GM19438 (cell line): ENCODE data around the gene AP4E1.
A peak's percentile ranks its signal among the peaks of the same experiment; 100 is the strongest.
"Not testable (repeated sequence)": the region's sequence is repeated elsewhere in the genome, so short reads cannot be mapped to it uniquely, and the experiment has no call there.

ENCODE experiments used
- ATAC-seq: cut with Tn5 transposase; IDR thresholded peaks from one replicate; pipeline ENCODE4 v1.9.1; 2021; ENCODE audit warnings: low read depth; ENCODE audit not compliant: unreplicated experiment

Gene AP4E1

GRCh38 chr15:50908209-50909009, at the start of gene AP4E1:
Gene AP4E1 (plus strand): TSS chr15:50908683. CDS start chr15:50908779, 96 bp downstream.
- peak; percentile 52 for ATAC-seq

- no peak for ATAC-seq
These were observed 47.7 kb upstream of the AP4E1 start for GRCh38 chr15:50860824-50861223.

DNA sequence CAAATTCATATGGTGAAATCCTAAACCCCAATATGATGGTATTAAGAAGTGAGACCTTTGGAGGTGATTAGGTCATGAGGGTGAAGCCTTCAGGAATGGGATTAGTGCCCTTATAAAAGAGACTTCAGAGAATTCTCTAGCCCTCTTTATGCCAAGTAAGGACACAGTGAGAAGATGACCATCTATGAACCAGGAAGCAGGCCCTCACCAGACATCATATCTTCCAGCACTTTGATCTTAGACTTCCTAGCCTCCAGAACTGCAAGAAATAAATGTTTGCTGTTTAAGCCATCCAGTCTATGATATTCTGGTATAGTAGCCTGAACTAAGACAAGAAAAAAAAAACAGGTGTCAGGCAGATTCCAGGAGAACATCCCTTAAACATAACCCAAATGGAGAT, 45.9 kb upstream of the AP4E1 start:
- ATAC-seq = no peak

DNA sequence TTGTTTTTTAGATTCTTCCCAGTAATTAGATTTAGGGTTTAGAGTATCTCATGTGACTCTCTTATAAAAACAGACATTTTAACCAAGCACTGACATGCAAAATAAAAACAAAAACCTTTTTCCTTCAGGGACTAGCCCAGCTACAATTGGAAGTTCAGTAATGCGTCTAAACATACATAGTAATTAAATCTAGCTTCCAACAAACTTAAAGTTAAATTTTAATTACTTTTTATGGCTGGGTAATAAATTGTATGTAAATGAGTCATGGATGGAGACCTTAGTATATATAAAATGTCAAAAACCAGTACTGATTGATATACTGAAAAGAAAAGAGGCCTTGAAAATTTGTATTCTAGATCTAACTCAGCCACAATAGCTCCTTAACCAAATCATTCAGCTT, 43.6 kb upstream of the AP4E1 start:
- ATAC-seq = no peak

DNA sequence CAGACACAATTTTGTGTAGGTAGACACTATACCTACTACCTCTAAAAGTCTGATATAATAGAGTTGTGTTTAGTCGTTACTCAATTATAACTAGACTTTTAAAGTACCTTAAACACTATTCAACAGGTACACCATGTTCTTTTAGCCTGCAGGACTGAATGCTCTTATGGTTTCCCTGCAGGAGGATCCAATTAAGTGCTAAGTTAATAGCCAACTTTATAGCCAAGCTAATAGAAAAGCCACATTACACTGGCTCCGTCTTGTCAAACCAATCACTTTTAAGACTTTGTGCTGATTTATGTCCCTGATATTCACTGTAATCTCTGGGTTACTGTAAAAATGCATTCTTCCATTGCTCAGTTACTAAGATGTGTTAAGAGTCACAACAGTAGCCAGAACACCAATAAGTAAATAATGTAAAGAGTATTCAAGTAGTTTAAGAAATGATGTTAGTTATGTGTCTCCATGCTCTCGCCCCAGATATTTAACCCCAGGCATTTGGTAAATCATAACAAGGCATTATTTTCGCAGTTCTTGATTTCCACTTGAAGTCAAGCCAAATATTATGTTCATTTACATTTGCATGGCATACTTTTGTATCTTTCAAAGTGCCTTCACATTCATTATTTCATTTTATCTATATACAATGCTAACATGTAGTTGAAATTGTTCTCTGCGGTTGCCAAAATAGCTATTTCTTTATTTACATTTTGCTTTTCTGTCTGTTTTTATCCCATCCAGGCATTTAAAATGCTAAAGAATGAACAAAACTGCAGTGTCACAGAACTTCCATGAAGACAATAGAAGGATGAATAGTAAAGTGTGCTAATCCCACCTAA, 42.7 kb upstream of the AP4E1 start:
- ATAC-seq = no peak

GRCh38 chr15:50871832-50872231, 36.7 kb upstream of the AP4E1 start:
- no peak for ATAC-seq

DNA sequence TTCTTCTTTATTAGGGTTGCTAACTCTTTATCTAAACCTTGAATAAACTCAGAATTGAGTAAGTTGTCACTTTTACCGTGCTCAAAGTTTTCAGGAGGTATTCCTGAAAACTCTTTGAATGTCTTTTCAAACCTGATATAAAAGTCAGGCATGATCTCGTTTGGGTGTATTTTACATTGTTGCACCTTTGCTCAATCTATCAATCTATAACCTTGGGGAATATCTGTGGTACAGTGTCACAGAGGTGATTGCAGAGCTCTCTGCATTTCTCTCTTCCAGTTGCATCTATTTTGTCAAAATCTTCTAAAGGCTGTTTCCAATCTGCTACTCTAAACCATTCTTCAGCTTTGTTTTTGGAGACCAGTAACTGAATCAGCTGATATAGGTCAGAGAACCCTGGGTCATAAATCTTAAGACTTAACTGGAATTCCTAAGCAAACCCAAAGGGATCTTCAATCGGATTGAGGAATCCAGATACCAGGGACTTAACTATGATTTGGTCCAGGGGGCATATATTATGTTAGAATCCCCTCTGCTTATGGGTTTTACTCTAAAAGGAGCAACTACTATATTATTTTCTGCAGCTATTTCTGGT, 35.6 kb upstream of the AP4E1 start:
- ATAC-seq = no peak

DNA sequence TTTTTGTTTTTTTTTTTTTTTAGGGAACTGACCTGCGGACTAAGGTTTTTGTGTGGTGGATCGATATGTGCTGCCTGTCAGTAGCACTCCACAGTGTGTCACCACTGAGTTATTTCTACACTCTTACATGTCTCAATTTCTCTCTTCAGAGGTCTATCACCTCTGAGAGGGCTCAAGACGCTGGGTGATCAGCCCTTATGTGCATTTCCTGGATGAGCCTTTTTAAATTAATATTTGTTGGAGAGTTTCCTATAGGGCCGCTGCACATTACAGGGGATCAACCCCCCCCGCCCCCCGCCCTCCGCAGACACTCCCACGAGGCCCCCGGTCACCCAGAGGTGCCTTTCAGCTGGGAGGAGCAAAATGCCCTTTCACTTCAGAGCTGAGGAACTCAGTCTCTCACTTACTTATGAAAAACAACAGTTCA, 34.5 kb upstream of the AP4E1 start:
- no peak for ATAC-seq

GRCh38 chr15:50875238-50875637, 33.2 kb upstream of the AP4E1 start:
- ATAC-seq = not testable (repeated sequence)

DNA sequence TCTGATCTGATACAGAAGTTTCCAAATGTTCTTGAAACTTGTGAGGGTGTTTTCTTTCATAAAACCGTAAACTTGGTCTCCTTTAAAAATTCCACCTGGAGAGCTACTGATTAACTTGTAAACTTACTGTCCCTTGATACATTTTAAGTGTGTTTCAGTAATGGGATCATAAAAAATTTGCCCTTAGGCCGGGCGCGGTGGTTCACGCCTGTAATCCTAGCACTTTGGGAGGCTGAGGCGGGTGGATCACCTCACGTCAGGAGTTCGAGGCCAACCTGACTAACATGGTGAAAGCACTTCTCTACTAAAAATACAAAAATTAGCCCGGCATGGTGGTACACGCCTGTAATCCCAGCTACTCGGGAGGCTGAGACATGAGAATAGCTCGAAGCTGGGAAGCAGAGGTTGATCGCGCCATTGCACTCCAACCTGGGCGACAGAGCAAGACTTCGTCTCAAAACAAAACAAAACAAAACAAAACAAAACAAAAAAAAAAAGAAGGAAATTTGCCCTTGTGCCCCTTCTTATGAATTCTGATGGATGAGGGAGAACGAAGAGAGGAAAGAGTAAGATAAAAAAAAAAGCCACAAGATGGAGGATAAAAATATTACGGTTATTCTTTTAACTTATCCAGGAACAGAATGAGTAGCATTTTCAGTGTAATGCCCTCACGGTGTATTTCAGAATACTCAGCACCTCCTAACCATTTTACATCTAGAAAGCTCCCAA, 32.1 kb upstream of the AP4E1 start:
- ATAC-seq = no peak

GRCh38 chr15:50876989-50877360, 31.5 kb upstream of the AP4E1 start:
- ATAC-seq = no peak

GRCh38 chr15:50879016-50879617, 29.4 kb upstream of the AP4E1 start:
- no peak for ATAC-seq

- ATAC-seq = no peak
These were observed 28.3 kb upstream of the AP4E1 start for GRCh38 chr15:50880206-50880605.

- no peak for ATAC-seq
These were observed 27.8 kb upstream of the AP4E1 start for GRCh38 chr15:50880651-50881114.

- ATAC-seq = no peak
These were observed 27.1 kb upstream of the AP4E1 start for GRCh38 chr15:50881121-50882048.

DNA sequence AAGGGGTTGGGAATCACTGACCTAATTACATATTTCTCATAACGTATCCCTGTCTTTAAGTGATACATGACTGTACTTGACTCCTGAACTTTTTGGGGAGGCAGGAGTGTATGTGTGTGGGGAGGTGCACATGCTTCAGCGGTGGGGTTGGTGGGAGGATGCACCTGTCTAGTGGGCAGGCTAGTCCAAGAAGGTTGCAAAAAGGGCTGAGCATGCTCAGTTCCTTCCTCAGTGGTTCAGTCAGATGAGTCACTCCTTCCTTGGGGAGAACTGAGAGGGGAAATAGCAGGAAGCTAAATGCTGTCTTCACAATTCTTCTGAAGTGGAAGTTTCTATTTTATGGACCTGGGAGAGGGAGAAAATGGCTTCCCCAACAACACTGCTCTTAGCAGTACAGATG, 24.6 kb upstream of the AP4E1 start:
- no peak for ATAC-seq

DNA sequence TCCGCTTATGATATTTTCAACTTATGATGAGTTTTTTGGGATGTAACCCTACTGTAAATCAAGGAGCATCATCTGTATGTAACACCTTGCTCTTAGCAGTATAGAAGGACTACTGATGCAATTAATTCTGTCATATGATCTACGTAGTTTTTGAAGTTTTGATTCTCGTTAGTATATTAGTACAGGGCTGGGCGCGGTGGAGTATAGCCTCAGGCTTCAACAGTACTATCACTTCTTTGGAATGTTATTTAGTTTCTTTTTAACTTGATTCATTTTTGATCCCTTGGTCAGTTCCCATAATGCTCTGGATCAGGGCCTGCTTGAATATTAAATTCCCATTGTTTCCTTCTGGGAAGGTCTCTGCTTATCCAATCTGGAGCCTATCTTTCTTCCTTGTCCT, 23.9 kb upstream of the AP4E1 start:
- ATAC-seq = no peak

GRCh38 chr15:50886139-50886467, 22.4 kb upstream of the AP4E1 start:
- no peak for ATAC-seq

DNA sequence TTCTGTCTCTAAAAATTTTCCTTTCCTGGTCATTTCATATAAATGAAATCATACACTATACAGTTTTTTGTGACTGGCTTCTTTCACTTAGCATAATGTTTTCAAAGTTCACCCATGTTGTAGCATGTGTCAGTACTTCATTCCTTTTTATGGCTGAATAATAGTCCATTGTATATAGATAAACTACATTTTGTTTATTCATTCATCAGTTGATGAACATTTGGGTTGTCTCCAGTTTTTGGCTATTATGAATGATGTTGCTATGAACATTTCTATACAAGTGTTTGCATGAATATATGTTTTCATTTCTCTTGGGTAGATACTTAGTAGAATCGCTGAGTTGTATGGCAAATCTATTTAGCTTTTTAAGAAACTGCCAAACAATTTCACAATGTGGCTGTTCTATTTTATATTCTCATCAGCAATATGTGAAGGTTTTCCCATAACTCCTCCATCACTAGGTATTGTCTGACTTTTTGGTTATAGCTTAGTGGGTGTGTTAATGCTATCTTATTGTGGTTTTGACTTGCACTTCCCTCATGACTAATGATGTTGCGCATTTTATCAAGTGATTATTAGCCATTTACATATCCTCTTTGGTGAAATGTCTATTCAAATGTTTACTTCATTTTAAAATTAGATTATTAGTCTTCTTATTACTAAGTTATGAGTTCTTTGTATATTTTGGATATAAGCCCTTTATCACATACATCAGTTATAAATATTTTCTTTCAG, 21.7 kb upstream of the AP4E1 start:
- no peak for ATAC-seq
